Measurements from ENCODE around the gene MAGED4B.
"Not testable (repeated sequence)": the region's sequence is repeated elsewhere in the genome, so short reads cannot be mapped to it uniquely, and the experiment has no call there.

The MAGED4B gene, protein sequence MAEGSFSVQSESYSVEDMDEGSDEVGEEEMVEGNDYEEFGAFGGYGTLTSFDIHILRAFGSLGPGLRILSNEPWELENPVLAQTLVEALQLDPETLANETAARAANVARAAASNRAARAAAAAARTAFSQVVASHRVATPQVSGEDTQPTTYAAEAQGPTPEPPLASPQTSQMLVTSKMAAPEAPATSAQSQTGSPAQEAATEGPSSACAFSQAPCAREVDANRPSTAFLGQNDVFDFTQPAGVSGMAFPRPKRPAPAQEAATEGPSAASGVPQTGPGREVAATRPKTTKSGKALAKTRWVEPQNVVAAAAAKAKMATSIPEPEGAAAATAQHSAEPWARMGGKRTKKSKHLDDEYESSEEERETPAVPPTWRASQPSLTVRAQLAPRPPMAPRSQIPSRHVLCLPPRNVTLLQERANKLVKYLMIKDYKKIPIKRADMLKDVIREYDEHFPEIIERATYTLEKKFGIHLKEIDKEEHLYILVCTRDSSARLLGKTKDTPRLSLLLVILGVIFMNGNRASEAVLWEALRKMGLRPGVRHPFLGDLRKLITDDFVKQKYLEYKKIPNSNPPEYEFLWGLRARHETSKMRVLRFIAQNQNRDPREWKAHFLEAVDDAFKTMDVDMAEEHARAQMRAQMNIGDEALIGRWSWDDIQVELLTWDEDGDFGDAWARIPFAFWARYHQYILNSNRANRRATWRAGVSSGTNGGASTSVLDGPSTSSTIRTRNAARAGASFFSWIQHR

DNA sequence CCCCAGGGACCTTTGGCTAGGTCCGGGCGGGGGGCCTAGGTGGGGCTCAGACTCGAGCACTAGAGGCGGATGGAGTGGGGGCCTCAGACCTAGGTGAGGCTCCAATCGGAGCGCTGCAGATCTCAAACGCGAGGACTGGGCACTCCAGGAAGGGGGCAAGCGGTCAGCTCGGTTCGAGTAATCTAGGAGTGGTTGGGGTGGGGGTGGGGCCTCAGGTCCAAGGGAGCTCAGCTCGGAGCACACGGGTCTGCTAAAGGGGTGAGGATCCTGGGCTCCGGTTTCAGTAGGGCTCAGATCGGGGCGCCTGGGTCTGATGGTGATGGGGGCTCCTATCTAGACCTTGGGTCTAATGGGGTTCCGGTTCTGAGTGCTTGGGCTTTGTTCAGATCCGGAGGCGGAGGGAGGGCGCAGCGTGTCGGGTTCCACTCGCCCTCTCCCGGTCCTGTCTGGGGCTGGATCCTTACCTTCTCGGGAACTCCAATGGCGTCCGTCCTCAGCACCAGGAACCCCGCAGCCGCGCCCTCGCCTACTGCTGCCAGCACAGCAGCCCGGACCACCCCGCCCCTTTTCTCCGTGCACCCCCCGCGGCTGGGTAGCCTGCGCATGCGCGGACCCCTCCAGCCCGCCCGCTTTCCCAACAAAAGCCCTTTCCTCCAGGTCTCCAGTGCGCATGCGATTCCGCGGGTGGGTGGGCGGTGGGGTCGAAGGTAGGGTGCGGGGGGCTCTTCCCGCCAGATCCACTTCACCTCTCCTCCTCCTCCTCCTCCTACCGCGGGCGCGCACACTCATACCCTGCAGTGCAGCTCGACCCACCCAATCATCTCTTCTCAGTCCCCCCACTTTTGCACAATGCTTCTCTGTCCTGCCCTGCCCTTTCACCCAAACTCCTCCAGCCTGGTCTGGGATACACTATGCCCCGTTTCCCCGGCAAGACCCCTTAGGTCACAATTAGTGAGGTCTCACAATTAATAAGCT lies at the start of gene MAGED4B:
TSS of gene MAGED4B (minus strand) at position 518 of the 975 bp plus-strand sequence. CDS start 1,011 bp downstream, outside the sequence.
- DNase-seq = not testable (repeated sequence)

DNA sequence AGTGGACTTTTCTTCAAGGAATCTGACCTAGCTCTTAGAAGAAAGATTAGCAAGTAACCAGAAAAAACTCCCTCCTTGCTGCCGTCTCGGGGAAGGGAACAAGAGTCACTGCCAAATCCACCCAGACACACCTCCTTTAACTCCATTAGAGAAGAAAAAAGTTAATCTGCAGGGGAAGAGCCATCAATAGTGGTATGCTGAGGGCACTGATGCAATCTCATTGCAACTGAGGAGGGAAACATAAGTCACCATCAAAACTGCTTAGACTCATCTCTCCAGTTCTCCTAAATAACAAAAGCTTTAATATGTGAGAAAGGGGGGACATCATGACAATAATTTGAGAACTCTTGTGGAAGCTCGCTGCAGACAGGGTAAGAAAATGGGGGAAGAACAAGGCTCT lies 49.3 kb upstream of the MAGED4B start:
- no peak for DNase-seq

DNA sequence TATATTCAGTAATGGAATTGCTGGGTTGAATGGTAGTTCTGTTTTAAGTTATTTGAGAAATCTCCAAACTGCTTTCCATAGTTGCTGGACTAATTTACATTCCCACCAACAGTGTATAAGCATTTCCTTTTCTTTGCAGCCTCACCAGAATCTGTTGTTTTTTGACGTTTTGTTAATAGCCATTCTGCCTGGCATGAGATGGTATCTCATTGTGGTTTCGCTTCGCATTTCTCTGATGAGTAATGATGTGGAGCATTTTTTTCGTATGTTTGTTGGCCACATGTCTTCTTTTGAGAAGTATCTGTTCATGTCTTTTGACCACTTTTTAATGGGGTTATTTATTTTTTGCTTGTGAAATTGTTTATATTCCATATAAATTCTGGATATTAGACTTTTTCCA lies 13.6 kb upstream of the MAGED4B start:
- DNase-seq = no peak

DNA sequence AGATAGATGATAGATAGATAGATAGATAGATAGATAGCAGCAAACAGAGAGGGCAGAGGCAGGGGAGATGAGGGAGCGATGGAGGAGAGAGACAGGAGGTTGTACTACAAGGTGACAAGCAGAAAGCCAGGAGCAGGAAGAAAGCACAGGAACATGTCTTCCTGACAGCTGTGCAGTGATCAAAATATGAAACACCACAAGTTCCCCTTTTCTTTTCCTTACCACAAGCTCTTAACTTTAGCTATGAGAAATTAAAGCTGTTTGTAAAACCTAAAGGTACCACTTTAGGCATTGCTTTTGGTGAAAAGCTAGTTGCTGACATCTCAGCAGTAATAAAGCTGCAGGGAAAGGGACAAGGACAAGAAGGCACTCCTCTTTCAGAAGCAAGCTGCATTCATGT lies 9.1 kb upstream of the MAGED4B start:
- DNase-seq = no peak

DNA sequence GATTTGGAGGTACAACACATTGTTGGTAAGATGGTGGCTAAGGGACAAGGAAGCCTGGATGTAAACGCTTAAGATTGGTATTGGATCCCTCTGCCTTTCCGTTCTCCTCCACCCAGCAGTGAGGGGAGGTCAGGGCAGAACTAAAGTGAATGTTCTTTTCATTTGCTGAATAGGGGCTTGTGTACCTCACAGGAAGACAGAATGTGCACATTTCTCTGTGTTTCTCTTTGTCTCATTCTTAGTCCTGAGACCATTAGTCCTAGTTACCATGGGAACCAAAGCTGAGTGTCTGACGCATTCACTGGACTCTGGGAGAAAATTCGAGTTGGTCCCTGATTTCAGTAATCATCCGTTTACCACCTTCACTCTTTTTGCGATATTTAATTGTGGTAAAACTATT lies 26.7 kb downstream of the MAGED4B start:
- not testable (repeated sequence) for DNase-seq

DNA sequence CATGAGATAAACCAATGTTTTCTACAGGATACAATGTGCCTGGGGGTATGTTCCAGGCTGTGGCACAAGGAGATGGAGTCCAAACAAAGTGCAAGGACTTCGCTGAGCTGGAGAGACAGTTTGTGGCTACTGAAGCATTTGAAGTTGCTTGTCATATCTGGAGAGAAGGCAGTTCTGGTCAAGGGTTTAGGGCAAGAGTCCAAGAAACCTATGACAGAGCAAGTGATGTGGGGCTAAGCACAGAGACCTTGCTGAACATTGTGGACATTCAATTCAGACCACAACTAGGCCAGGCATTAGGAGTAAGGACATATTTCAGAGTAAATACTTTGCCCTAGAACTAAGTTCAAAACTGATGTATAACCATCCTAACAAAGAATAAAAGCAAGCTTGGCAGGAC lies 34.8 kb downstream of the MAGED4B start:
- no peak for DNase-seq

DNA sequence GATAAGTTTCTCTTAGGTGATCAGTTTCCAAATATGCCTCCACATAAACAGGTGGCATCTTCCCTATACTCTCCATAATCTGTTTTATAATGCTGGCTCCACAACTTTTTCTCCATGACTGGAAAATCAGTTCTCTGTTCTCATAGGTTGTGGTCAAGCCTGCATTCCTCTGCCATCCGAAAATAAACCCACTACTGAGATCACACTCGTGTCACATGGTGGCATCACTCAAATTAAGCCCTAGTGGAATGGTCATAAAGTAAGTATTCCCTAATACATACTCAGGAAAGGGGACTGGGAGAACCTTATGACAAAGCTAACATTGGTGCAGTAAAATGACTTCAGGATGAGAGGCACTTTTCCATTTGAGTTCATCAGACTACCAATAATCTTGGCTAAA lies 37.6 kb downstream of the MAGED4B start:
- DNase-seq = no peak

DNA sequence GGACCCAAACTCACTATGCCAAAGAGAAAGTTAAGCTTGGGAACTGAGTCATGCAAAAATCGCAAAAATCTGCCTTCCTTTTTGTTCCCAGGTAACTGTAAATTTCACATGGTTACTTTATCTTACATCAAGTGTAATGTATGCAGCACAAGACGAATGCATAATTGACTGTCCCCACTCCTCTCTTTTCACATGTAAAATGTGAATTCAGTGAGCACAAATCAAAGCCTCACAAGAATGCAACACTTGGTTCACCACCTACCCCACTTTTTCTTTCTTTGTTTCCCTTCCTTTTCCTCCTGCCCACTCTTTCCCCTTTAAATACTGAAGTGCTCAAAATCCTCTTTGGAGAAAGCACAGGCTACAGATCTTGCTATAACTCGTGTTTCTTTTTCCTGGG lies 53.2 kb downstream of the MAGED4B start:
- DNase-seq = no peak
